Stromal cell of bone marrow (primary cell): ENCODE results near the gene PAM16.
A peak's percentile ranks its signal among the peaks of the same experiment; 100 is the strongest.

Experiments
- DNase-seq: peaks from one replicate; pipeline ENCODE4 v3.0.0-alpha.2; 2012; ENCODE audit warnings: low read depth

The PAM16 gene

DNA sequence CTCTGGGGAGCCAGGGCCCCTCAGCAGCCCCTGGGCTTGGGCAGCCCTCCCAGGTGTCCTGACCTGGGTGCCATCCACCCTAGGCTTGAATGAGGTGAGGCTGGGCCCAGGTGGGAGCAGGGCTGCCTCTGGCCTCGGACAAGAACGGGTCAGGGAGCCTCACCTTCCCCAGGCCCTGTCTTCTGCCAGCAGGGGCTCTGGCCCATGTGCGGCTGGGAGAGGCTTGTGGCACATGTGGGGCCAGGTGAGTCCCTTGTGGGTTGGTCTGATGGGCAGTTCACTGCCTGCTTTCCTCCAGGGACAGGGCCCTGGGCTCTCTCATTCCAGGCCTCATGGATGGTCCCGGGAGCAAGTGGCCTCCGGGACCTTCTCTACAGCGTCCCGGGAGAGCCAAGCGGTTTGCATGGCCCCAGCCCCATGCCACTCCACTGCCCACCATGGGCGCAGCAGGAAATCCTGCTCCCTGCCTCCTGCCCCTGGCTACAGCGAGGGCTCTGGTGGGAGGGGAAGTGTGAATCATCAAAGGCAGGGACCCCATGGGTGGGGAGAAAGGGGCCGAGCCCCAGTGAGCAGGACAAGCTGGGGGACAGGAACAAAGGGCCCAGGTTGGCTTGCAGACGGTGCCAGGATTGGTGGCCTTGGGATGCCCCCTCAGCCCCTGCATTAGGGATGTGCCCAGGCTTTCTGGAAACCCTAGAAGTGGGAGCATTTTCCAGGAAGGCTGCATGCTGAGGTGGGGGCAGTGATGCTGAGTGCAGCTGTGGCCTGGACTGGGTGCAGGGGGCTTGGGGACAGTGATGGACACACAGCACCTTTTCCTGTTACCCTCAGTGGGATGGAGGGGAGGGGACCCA lies 32.7 kb upstream of the PAM16 start:
- DNase-seq, result no peak

DNA sequence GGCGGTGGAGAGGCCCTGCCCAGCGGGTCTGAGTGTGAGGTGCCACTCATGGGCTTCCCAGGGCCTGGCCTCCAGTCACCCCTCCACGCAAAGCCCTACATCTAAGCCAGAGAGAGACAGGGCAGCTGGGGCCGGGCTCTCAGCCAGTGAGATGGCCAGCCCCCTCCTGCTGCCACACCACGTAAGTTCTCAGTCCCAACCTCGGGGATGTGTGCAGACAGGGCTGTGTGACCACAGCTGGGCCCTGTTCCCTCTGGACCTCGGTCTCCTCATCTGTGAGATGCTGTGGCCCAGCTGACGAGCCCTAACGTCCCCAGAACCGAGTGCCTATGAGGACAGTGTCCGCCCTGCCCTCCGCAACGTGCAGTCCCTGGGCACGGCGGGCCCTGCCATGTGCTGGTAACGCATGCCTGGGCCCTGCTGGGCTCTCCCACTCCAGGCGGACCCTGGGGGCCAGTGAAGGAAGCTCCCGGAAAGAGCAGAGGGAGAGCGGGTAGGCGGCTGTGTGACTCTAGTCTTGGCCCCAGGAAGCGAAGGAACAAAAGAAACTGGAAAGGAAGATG lies 31.8 kb upstream of the PAM16 start:
- DNase-seq, result no peak

DNA sequence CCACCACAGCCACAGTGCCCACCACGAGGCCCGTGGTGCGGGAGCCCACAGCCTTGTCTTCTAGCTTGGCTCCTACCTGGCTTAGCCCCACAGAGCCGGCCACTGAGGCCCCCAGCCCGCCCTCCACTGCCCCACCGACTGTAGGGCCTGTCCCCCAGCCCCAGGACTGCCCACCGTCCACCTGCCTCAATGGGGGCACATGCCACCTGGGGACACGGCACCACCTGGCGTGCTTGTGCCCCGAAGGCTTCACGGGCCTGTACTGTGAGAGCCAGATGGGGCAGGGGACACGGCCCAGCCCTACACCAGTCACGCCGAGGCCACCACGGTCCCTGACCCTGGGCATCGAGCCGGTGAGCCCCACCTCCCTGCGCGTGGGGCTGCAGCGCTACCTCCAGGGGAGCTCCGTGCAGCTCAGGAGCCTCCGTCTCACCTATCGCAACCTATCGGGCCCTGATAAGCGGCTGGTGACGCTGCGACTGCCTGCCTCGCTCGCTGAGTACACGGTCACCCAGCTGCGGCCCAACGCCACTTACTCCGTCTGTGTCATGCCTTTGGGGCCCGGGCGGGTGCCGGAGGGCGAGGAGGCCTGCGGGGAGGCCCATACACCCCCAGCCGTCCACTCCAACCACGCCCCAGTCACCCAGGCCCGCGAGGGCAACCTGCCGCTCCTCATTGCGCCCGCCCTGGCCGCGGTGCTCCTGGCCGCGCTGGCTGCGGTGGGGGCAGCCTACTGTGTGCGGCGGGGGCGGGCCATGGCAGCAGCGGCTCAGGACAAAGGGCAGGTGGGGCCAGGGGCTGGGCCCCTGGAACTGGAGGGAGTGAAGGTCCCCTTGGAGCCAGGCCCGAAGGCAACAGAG lies 31.0 kb upstream of the PAM16 start:
- DNase-seq, result no peak

DNA sequence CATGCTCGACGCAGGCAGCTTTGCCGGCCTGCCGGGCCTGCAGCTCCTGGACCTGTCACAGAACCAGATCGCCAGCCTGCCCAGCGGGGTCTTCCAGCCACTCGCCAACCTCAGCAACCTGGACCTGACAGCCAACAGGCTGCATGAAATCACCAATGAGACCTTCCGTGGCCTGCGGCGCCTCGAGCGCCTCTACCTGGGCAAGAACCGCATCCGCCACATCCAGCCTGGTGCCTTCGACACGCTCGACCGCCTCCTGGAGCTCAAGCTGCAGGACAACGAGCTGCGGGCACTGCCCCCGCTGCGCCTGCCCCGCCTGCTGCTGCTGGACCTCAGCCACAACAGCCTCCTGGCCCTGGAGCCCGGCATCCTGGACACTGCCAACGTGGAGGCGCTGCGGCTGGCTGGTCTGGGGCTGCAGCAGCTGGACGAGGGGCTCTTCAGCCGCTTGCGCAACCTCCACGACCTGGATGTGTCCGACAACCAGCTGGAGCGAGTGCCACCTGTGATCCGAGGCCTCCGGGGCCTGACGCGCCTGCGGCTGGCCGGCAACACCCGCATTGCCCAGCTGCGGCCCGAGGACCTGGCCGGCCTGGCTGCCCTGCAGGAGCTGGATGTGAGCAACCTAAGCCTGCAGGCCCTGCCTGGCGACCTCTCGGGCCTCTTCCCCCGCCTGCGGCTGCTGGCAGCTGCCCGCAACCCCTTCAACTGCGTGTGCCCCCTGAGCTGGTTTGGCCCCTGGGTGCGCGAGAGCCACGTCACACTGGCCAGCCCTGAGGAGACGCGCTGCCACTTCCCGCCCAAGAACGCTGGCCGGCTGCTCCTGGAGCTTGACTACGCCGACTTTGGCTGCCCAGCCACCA lies 30.2 kb upstream of the PAM16 start:
- no peak for DNase-seq

DNA sequence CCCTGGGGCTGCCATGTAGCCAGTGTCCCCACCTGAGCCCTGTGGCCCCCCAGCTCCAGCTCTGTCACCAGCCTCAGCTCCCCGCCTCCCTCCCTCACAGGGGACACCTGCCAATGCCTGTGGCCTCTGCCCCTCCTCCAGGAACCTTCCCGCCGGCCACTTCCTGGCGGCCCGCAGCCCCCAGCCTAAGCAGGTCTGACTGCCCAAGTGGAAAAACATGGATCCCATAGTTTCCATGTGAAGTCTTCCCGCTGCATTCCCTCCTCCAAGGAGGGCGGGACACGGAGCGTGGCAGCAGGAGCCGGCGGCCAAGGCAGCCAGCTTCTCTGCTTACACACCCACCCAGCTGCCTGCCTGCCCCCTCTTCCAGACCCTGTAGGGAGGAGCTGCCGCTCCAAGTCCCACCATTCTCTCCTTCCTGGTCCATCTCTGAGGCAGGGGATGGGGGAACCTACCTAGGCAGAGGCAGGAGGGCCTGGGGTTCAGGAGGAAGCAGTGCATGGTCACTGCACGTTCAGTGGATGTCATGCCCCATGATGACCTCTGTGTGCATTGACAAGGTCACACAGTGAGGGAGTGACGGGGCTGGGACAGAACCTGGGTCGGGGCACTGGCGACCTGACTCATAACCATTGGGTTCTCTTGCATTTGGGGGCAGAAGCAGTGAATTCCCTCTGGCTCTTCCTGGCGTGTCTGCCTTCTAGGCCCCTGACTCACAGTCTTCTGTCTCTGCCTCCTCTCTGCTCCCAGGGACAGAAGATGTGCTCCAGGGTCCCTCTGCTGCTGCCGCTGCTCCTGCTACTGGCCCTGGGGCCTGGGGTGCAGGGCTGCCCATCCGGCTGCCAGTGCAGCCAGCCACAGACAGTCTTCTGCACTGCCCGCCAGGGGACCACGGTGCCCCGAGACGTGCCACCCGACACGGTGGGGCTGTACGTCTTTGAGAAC lies 29.3 kb upstream of the PAM16 start:
- no peak for DNase-seq

DNA sequence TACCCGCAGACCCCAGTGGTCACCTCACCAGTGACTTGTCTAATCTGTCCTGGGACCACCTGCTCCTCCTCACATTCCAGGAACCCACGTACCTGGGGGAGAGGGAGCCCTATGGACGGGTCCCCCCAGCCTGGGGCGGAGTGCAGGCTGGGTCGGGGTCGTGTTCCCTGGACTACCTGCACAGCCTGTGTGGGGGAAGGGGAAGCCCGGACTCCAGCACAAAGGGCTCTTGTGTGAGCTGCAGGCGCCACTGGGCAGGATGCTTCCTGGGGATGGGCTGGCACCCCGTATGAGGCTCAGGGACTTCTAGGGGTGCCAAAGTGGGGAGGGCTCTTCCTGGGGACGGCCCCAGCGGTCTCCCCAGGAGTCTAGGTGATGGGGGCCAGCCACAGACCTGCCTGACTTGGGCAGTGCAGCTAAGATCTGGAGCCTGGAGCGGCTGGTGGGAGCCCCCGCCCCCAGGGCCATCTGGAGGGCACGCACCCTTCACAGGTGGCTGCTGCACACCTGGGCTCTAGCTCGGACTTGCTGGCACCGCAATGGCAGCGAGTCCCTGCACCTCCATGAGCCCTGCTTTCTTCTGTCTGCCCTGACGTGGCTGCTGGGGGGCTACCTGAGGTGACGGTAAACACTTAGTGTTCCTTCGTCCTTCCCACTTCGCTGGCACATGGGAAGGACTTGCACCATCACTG lies 28.0 kb upstream of the PAM16 start:
- DNase-seq, result no peak

DNA sequence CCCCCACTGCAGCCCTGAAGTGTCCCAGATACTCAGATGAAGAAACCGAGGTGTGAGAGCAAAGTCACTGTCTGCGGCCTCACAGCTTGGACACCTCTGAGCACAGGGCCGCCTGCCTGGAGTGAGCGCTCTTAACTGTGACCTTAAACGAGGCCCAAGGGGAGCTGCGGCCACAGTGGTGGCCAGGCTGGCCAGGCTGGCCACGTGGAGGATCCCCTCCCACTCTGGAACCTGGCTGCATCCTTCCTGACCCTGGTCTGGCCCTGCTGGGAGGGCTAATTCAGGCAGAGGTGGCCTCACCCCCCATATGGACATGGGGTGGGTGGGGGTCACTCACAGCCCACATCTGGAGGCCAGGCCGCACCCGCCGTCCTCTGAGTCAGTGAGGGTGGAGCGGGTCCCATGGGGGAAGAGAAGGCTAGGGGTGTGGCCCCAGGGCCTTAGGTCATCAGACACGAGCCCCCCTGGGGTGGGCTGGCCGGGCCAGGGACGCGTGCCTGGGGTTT lies 27.1 kb upstream of the PAM16 start:
- DNase-seq, result no peak

DNA sequence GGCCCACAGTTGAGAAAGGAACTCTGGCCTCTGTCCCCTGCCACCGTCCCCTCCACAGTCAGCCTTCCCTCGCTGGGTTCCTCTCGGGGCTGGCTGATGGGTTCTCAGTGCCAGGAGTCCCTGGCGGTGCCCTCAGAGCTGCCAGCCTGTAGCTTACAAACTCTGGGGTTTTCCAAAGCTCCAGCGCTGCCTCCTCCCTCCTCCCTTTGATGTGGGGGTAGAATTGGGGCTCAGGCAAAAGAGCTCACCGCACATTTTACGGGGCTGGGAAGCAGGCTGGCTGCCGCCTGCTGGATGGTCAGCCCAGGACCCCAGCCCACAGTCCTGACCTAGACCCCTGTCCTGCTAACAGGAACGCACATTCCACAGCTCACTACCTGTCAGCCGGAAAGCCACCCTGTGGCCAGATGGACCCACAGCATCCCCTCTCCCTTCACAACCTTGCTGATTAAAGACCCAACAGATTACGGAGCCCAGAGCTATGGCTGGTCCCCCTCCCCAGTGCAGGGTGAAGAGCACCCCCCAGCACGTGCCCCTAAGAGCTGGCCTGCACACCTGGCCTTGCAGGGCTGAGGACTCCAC lies 26.5 kb upstream of the PAM16 start:
- DNase-seq, result no peak

DNA sequence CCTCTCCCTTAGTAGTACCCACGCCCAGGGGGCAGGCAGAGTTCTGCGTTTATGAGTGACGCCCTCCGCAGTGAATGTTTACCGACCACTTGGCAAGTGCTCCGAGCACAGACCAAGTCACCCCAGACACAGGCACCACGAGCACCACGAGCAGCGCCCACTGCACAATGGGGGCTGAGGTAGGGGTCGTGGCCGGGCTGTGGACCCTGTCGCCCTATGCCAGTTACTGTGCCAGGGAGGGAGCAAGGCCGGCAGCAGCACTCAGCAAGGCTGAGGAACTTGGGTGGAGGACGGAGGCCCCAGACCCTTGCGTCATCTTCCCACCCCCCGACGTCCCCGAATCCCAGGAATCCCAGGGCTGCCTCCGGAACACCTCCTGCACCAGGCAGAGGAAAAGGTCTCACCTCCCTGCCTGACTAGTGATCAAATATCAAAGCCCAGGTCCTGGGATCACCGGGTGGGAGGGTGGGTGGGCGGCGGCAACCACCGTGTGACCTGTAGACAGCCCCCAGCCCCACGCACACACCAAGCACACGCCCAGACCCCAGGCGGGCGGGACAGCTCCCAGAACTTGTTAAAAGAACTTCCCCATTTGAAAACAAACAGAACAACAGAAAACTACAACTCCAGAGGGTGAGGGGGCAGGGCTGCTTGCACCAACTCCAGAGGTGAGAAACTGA lies 25.9 kb upstream of the PAM16 start:
- DNase-seq, result no peak

DNA sequence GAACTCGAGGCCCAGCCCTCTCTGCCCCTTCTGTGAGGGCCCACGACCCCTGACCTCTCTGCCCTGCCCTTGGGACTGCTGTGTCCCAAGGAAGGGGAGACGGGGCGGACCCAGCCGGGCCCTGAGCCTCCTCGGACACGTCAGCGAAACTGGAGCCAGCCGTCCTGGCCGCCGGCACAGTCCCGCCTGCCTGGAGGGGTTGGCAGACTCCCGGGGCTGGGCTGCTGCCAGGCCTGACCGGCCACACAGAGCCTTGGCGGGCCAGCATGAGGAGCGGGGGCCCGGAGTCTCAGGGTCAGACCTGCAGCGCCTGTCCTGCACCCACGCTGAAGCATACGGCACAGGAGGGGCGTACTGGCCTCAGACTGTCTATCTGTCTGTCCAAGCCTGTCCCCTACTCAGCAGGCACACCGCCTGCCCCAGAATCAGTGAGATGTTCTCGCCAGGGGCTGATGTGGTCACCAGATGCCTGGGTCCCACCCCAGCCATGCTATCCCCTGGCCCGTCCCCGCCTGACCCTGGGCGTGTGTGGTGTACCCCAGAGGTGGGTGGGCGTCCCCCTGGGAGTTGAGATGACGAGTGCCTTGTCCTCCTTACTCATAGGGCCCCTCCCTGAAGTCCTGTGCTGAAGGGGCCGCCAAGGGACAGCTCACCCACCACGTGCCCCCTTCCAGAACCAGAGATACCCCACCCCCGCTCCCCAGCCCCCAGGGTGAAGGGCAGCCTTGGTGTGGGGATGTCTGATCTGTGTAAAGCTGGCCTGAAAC lies 25.2 kb upstream of the PAM16 start:
- DNase-seq, result peak; percentile 81

DNA sequence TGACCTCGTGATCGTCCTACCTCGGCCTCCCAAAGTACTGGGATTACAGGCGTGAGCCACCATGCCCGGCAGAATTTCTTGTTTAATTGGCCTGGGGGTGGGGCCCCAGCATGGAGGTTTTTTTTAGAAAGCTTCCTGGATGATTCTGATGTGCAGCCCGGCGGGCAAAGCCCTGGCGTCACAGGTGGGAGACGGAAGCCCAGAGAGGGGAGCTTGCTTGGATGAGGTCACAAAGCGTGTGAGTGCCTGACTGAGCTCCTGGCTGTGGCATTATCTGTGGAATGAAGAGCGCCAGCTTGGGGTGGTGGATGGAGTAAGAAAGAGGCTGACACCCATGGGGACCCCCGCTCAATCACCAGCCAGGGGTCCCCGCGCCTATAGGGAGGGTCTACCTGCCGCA lies 24.6 kb upstream of the PAM16 start:
- no peak for DNase-seq

DNA sequence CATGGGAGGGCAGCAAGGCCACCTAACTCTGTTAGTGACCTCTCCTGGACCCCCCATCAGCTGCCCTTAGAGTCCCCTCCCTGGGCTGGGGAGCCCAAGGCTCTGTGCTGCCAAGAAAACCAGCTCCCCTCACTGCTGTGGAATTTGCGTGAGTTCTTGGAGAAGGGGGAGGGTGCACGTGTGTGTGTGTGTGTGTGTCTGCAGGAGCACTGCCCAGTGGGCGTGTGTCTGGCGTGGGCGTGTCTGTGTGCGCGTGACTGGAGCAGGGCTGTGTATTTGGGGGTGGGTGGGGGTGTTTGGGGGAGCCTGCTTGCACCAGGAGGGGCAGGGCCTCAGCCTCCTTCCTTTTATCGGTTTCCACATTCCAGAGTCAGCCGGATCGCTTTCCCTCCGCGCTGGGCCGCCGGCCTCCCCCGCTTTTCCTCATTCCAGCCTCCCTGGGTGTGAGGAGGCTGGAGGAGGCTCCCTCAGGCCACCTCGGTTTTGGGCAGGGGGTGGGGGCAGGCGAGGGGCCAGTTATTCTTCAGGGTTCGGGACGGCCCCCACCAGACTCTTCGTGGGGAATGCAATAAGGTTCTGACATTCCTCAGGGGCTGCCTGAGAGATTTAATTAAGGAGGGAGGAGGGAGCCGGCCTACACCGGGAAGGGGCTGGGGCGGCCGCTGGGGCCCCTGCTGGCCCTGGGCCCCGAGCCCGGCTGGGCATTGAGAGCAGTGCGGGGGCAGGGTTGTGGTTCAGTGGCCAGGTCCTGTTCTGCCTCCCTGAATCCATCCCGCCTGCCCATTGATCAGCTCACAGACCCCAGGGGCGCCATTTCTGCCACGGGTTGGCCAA lies 23.0 kb upstream of the PAM16 start:
- DNase-seq, result peak; percentile 88

DNA sequence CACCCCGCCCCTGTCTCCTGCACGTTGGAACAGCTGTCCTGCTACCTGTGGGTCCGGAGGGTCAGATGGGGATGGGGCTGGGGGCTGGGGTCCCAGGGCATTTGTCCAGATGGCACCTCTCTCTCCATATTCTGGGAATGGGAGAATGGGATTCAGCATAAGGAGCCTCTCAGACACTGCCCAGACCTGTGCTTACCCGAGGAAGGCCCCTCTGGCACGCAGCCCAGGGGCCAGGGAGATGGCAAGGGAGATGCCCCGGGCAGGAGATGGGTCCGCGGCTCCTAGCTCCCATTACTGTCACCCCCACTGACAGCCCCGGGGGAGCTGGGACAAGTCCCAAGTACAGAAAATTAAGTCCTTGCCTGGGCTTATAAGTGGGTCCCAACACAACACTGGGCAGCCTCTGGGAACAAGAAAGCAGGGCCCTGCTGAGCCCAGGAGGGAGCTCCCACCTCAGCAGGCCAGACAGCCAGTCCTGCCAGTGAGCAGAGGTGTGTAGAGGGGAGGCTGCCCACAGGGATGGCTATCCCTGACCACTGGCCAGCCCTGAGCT lies 22.3 kb upstream of the PAM16 start:
- no peak for DNase-seq

DNA sequence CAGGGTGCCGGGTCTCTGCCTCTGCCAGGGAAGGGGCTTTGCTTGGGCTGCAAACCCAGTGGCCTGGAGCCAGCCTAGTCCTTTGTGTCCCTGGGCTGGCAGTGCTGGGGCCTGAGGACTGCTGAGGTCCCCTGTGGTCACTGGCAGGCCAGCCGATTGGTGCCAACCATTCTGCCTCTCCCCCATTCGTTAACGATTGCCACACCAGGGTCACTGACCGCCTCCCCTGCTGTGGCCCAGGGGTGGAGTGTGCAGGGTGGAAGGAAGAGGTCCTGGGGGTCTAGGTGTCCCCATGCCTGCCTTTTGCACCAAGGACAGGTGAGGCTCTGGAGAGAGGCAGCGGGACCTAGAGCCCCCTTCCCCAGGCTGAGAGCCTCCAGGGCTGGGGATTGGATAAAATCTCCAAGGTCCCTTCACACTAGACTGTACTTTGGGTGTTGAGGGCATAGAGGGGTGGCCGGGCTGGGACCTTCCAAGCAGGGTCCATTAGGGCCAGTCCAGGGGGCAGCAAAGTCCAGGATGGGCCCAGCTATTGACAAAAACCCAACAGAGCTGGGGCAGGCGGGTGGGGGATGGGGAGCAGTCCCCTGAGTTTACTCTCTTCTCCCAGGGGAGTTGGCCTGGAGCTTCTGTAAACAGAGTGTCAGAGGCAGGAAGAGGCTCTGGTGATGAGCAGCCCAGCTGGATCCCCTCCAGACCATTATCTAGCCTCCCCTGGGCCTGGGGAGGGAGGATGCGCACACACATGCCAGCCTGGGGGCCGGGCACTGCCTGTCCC lies 21.6 kb upstream of the PAM16 start:
- DNase-seq, result no peak

DNA sequence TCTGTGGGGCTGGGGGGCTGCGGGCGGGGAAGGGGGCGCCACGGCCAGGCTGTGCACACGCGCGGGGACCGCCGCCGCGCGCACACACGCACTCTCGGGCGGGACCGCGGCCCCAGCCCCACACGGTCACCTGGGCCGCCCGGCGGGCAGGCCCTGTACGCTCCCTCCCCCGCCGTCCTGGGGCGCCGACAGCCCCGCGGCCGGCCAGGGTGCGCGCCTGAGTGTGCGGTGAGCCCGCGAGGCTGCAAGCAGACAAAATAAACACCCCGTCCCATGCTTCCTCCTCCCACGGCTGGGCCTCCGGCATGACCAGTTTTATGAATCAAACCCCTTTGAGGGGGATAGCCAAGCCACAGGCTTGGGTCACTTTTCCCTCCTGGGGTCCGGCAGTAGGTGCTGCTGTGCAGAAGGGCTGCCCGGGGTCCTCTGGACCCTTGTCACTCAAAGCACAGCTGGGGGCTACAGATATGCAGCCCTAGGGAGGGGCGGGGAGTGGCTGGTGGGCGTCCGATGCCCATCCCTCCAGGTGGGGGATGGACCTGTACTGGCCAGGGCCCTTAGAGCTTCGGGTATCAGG lies 21.0 kb upstream of the PAM16 start:
- no peak for DNase-seq
